OCI-LY7 (cell line): ENCODE measurements around the gene KIF3A. TPM values are rescaled to one million over a fixed set of nuclear protein-coding genes. Genes with fewer than 3 reads are reported as not detected.

Experiments used
- BruUV-seq: library from RNA; stranded (reverse); fragments of 400-500 nt; replicated peaks from 2 replicates; lab custom pipeline; 2021; lab: Mats Ljungman, UMichigan
- CTCF ChIA-PET: fragments of 300-600 bp; sonication (Branson Sonifier 250); formaldehyde crosslinking; loops from one replicate; lab custom pipeline; 2022; ENCODE audit warnings: antibody characterized with exemption; ENCODE audit not compliant: unreplicated experiment; lab: Charles Lee
- POLR2A ChIA-PET: fragments of 300-600 bp; sonication (Branson Sonifier 250); formaldehyde crosslinking; loops from one replicate; lab custom pipeline; 2022; ENCODE audit warnings: antibody characterized with exemption; lab: Charles Lee
- DNase-seq: peaks from one replicate; pipeline ENCODE4 v3.0.0-alpha.2; 2015; ENCODE audit warnings: low spot score
- H2AFZ ChIP-seq: fragments of 200-600 bp; sonication (generic), shearing (Covaris generic); 2 replicates; pipeline ENCODE4 v1.6.1; 2014; ENCODE audit warnings: mild to moderate bottlenecking, antibody characterized with exemption, low read length, moderate library complexity
- H3K27ac ChIP-seq: fragments of 200-600 bp; sonication (generic); 2 replicates; pipeline ENCODE4 v1.5.1; 2014; ENCODE audit warnings: mixed run types, low read depth, mild to moderate bottlenecking, moderate library complexity, low read length, inconsistent platforms; ENCODE audit not compliant: poor library complexity, severe bottlenecking
- H3K36me3 ChIP-seq: fragments of 200-600 bp; sonication (generic); 2 replicates; pipeline ENCODE4 v1.6.1; 2014; ENCODE audit warnings: mild to moderate bottlenecking, antibody characterized with exemption, low read length, moderate library complexity, mixed read lengths; ENCODE audit not compliant: insufficient read depth
- H3K4me1 ChIP-seq: fragments of 200-600 bp; sonication (generic); 2 replicates; pipeline ENCODE4 v1.5.1; 2014; ENCODE audit warnings: mild to moderate bottlenecking, low read length; ENCODE audit not compliant: insufficient read depth, poor library complexity, severe bottlenecking
- H3K4me2 ChIP-seq: fragments of 200-600 bp; sonication (generic); 2 replicates; pipeline ENCODE4 v1.6.1; 2014; ENCODE audit warnings: mild to moderate bottlenecking, low read length
- H3K4me3 ChIP-seq: fragments of 200-600 bp; sonication (generic); 2 replicates; pipeline ENCODE4 v1.5.1; 2014; ENCODE audit warnings: mild to moderate bottlenecking, low read depth, low read length; ENCODE audit not compliant: poor library complexity, severe bottlenecking
- H3K79me2 ChIP-seq: fragments of 200-600 bp; sonication (generic); 2 replicates; pipeline ENCODE4 v1.6.1; 2016; ENCODE audit warnings: low read depth, mild to moderate bottlenecking, low read length, moderate library complexity, mixed read lengths; ENCODE audit not compliant: insufficient read depth
- H3K9me2 ChIP-seq: fragments of 200-600 bp; sonication (generic); 2 replicates; pipeline ENCODE4 v1.6.1; 2016; ENCODE audit warnings: mild to moderate bottlenecking, low read length, mixed read lengths; ENCODE audit not compliant: insufficient read depth
- H3K9me3 ChIP-seq: fragments of 200-600 bp; sonication (generic); 2 replicates; pipeline ENCODE4 v1.6.1; 2014; ENCODE audit warnings: mild to moderate bottlenecking, mixed run types, low read length, mixed read lengths
- H4K20me1 ChIP-seq: fragments of 200-600 bp; sonication (generic); 2 replicates; pipeline ENCODE4 v1.6.1; 2014; ENCODE audit warnings: mild to moderate bottlenecking, antibody characterized with exemption, low read length, moderate library complexity, mixed read lengths; ENCODE audit not compliant: insufficient read depth
- CTCF ChIP-seq: fragments of 200-600 bp; sonication (generic); conservative IDR thresholded peaks from 2 replicates; pipeline ENCODE4 v1.5.1; 2014; ENCODE audit warnings: mild to moderate bottlenecking, antibody characterized with exemption, low read length, moderate library complexity, mixed read lengths
- EZH2phosphoT487 ChIP-seq: fragments of 200-600 bp; sonication (generic); IDR thresholded peaks from 2 replicates; pipeline ENCODE4 v1.6.1; 2018; ENCODE audit warnings: low read depth, borderline replicate concordance, mild to moderate bottlenecking, mixed run types, antibody characterized with exemption, low read length, moderate library complexity, mixed read lengths
- intact Hi-C: fragments of 100-400 bp; cut with micrococcal nuclease; formaldehyde crosslinking; loops from one replicate; pipeline ENCODE4 v1.10.0; 2022; ENCODE audit not compliant: unreplicated experiment
- total RNA-seq, 2 experiments: library from RNA; depleted of rRNA in 1 of 2; stranded (reverse); fragments of >200 nt in 1 of 2; shearing (Covaris generic) in 1 of 2; gene quantifications; 2 replicates each; pipeline ENCODE4 v1.2.3, GENCODE V29; 2014 to 2022

KIF3A gene
- total RNA-seq, 2 experiments from 2014 or later = 6.7 to 14.2 TPM

DNA sequence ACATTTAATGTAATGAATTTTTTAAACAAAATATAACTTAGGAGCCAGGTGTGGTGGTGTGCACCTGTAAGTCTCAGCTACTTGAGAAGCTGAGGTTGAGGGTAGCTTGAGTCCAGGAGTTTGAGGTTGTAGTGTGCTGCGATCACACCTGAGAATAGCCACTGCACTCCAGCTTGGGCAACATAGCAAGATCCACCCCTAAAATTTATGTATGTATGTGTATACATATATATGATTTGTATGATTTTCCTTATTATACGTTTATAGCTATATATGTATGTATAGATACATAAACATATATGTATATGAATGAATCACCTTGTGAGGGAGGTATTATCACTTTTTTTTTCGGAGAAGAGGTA is 9.2 kb upstream of the KIF3A start:
- Histone ChIP-seq H3K4me2 (peak overlapping the region; percentile 57), H3K4me3 (peak overlapping the region; percentile 51), H2AFZ (no peak overlapping the region), H3K27ac (no peak overlapping the region), H3K9me3 (no peaks in the 10 kb centered on the region), H4K20me1 (no peaks in the 10 kb centered on the region), H3K36me3 (no peaks in the 10 kb centered on the region), H3K79me2 (no peaks in the 10 kb centered on the region), H3K4me1 (no peaks in the 10 kb centered on the region), H3K9me2 (no peaks in the 10 kb centered on the region)
- no peak for DNase-seq
- intact Hi-C loops = no loop called here
- ChIA-PET POLR2A (no interaction called here), CTCF (interaction anchor here (1.1 kb wide), 1 partner anchor 9 kb away, joined by 4 read pairs; the partner anchor contains the start of gene KIF3A)
- BruUV-seq = no TSS peak
- TF ChIP-seq CTCF (no peak), EZH2phosphoT487 (no peak)

GRCh38 chr5:132744659-132745058 is 7.3 kb upstream of the KIF3A start:
- Histone ChIP-seq H3K9me2 (no peaks in the 10 kb centered on the region), H3K4me2 (no peak overlapping the region), H2AFZ (no peak overlapping the region), H4K20me1 (no peaks in the 10 kb centered on the region), H3K4me1 (no peaks in the 10 kb centered on the region), H3K36me3 (no peaks in the 10 kb centered on the region), H3K79me2 (no peaks in the 10 kb centered on the region), H3K4me3 (no peak overlapping the region), H3K9me3 (no peaks in the 10 kb centered on the region), H3K27ac (no peak overlapping the region)
- no TSS peak for BruUV-seq
- intact Hi-C loops = no loop called here
- ChIA-PET CTCF (no interaction called here), POLR2A (interaction anchor here (1.6 kb wide), 1 partner anchor 16 kb away, joined by 5 read pairs; no protein-coding TSS in a partner anchor)
- no peak for DNase-seq
- TF ChIP-seq EZH2phosphoT487 (no peak), CTCF (no peak)

GRCh38 chr5:132742626-132743025 is 5.3 kb upstream of the KIF3A start:
- Histone ChIP-seq H3K79me2 (no peaks in the 10 kb centered on the region), H3K4me1 (peaks cover 5% of the 10 kb centered on the region), H4K20me1 (no peaks in the 10 kb centered on the region), H3K4me2 (no peak overlapping the region), H3K9me2 (no peaks in the 10 kb centered on the region), H2AFZ (no peak overlapping the region), H3K4me3 (no peak overlapping the region), H3K36me3 (no peaks in the 10 kb centered on the region), H3K9me3 (no peaks in the 10 kb centered on the region), H3K27ac (no peak overlapping the region)
- ChIA-PET CTCF (no interaction called here), POLR2A (no interaction called here)
- intact Hi-C loops = no loop called here
- no peak for TF ChIP-seq EZH2phosphoT487
- DNase-seq = no peak
- no TSS peak for BruUV-seq
